Liver (tissue), 9 donors: ENCODE measurements around the gene PFKFB4. TPM values are rescaled to one million over a fixed set of nuclear protein-coding genes. Genes with fewer than 3 reads are reported as not detected.

ENCODE experiments used
- DNase-seq: peaks from one replicate; pipeline ENCODE4 v3.0.0-alpha.2; 2017; ENCODE audit warnings: low spot score
- H3K27ac ChIP-seq, 2 donors: one replicate each; pipeline ENCODE4 v1.7.0; 2013; ENCODE audit warnings: inconsistent platforms in 2 of 2, low read length in 2 of 2, control low read depth in 1 of 2, low read depth in 1 of 2, mild to moderate bottlenecking in 1 of 2
- H3K27me3 ChIP-seq, 4 donors: one replicate each; pipeline versions ENCODE4 v1.6.1 to v1.7.0; 2013; ENCODE audit warnings: low read length in 3 of 4, inconsistent platforms in 1 of 4, mild to moderate bottlenecking in 1 of 4, moderate library complexity in 1 of 4; ENCODE audit not compliant: control insufficient read depth in 4 of 4, insufficient read depth in 4 of 4
- H3K36me3 ChIP-seq, 4 donors: one replicate each; pipeline versions ENCODE4 v1.6.1 to v1.7.0; 2013; ENCODE audit warnings: low read length in 3 of 4, mild to moderate bottlenecking in 3 of 4, low read depth in 1 of 4, moderate library complexity in 1 of 4; ENCODE audit not compliant: control insufficient read depth in 4 of 4, insufficient read depth in 3 of 4
- H3K4me1 ChIP-seq, 4 donors: one replicate each; pipeline versions ENCODE4 v1.6.1 to v1.7.0; 2013; ENCODE audit warnings: low read length in 3 of 4, mild to moderate bottlenecking in 3 of 4, moderate library complexity in 1 of 4; ENCODE audit not compliant: control insufficient read depth in 4 of 4, insufficient read depth in 4 of 4
- H3K4me3 ChIP-seq, 3 donors: one replicate each; pipeline versions ENCODE4 v1.6.1 to v1.7.0; 2013; ENCODE audit warnings: low read length in 3 of 3, control low read depth in 1 of 3, low read depth in 1 of 3, mild to moderate bottlenecking in 1 of 3
- H3K9ac ChIP-seq, 2 donors: one replicate each; pipeline ENCODE4 v1.7.0; 2013; ENCODE audit warnings: low read length in 2 of 2, mild to moderate bottlenecking in 2 of 2, moderate library complexity in 2 of 2, control low read depth in 1 of 2, low read depth in 1 of 2
- H3K9me3 ChIP-seq, 4 donors: one replicate each; pipeline versions ENCODE4 v1.6.1 to v1.7.0; 2013; ENCODE audit warnings: low read length in 3 of 4; ENCODE audit not compliant: control insufficient read depth in 4 of 4
- ATF3 ChIP-seq: IDR thresholded peaks from 2 replicates; pipeline ENCODE4 v1.6.1; 2016; ENCODE audit warnings: antibody characterized with exemption
- CTCF ChIP-seq: fragments of 150-350 bp; IDR thresholded peaks from 2 replicates; pipeline ENCODE4 v1.5.1; 2017; ENCODE audit warnings: improper control_type of control experiment, low read depth, low read length; ENCODE audit not compliant: missing input control
- EGR1 ChIP-seq, 2 donors: IDR thresholded peaks; 2 replicates each; pipeline ENCODE4 v1.6.1; 2016 to 2018; ENCODE audit warnings: antibody characterized with exemption in 2 of 2, low read depth in 2 of 2
- FOXA1 ChIP-seq: IDR thresholded peaks from 2 replicates; pipeline ENCODE4 v1.6.1; 2016; ENCODE audit warnings: antibody characterized with exemption
- FOXA2 ChIP-seq: IDR thresholded peaks from 2 replicates; pipeline ENCODE4 v1.6.1; 2016; ENCODE audit warnings: antibody characterized with exemption
- GABPA ChIP-seq, 2 donors: IDR thresholded peaks in 1 of 2; conservative IDR thresholded peaks in 1 of 2; 2 replicates each; pipeline ENCODE4 v1.6.1; 2016; ENCODE audit warnings: antibody characterized with exemption in 2 of 2, mild to moderate bottlenecking in 1 of 2, moderate library complexity in 1 of 2
- HNF4A ChIP-seq, 2 donors: conservative IDR thresholded peaks; 2 replicates each; pipeline ENCODE4 v1.6.1; 2016; ENCODE audit warnings: antibody characterized with exemption in 2 of 2, mild to moderate bottlenecking in 2 of 2
- HNF4G ChIP-seq: IDR thresholded peaks from 2 replicates; pipeline ENCODE4 v1.6.1; 2016; ENCODE audit warnings: antibody characterized with exemption
- JUND ChIP-seq, 2 donors: IDR thresholded peaks; 2 replicates each; pipeline ENCODE4 v1.6.1; 2016; ENCODE audit warnings: antibody characterized with exemption in 2 of 2
- MAX ChIP-seq: IDR thresholded peaks from 2 replicates; pipeline ENCODE4 v1.6.1; 2016; ENCODE audit warnings: antibody characterized with exemption
- NR2F2 ChIP-seq: IDR thresholded peaks from 2 replicates; pipeline ENCODE4 v1.6.1; 2016; ENCODE audit warnings: antibody characterized with exemption
- RAD21 ChIP-seq, 2 donors: IDR thresholded peaks; 2 replicates each; pipeline ENCODE4 v1.6.1; 2016; ENCODE audit warnings: antibody characterized with exemption in 2 of 2, mild to moderate bottlenecking in 2 of 2
- REST ChIP-seq: IDR thresholded peaks from 2 replicates; pipeline ENCODE4 v1.6.1; 2016; ENCODE audit warnings: antibody characterized with exemption, mild to moderate bottlenecking
- RXRA ChIP-seq, 2 donors: IDR thresholded peaks; 2 replicates each; pipeline ENCODE4 v1.6.1; 2017 to 2018; ENCODE audit warnings: antibody characterized with exemption in 2 of 2, mild to moderate bottlenecking in 1 of 2
- SP1 ChIP-seq: IDR thresholded peaks from 2 replicates; pipeline ENCODE4 v1.6.1; 2018; ENCODE audit warnings: antibody characterized with exemption, mild to moderate bottlenecking
- TAF1 ChIP-seq: conservative IDR thresholded peaks from 2 replicates; pipeline ENCODE4 v1.6.1; 2016; ENCODE audit warnings: antibody characterized with exemption, mild to moderate bottlenecking
- YY1 ChIP-seq: IDR thresholded peaks from 2 replicates; pipeline ENCODE4 v1.6.1; 2016; ENCODE audit warnings: antibody characterized with exemption, mild to moderate bottlenecking
- ZBTB33 ChIP-seq: IDR thresholded peaks from 2 replicates; pipeline ENCODE4 v1.6.1; 2016; ENCODE audit warnings: antibody characterized with exemption
- WGBS: extraction: QIAGEN DNeasy Blood & Tissue Kit; methylation state at CpG from one replicate; pipeline ENCODE4 v1.1.7; 2013; 5-methylcytosine and 5-hydroxymethylcytosine counted together
- polyA plus RNA-seq, 2 donors: library from polyadenylated mRNA; stranded (reverse) in 1 of 2; unstranded in 1 of 2; fragments of 200-250 nt in 1 of 2; fragments of >200 nt in 1 of 2; fragmentation: Nextera tagmentation in 1 of 2; extraction: Ambion mirVana in 1 of 2; gene quantifications; one replicate each; pipeline versions ENCODE4 v1.2.1 to v1.2.3, GENCODE V29; 2013 to 2015
- total RNA-seq, 2 donors: library from RNA; depleted of rRNA; stranded (reverse); fragments of >200 nt; gene quantifications; one replicate each; pipeline ENCODE4 v1.2.3, GENCODE V29; 2014
- donor health status: healthy.
- donor health status: healthy.
- donor health status: healthy.
- donor health status: healthy.
- donor health status: healthy.

The PFKFB4 gene
- total and polyA plus RNA-seq, 4 donors = 0.46 to 5.3 (median 1.7) TPM

GRCh38 chr3:48593337-48593736 is 36.7 kb upstream of the PFKFB4 start:
- peaks cover 0 to 4% (median 0%) of the 10 kb centered on the region in 4 donors for H3K4me1 ChIP-seq
- H3K27ac ChIP-seq = no peak overlapping the region
- H3K9ac ChIP-seq = no peak overlapping the region
- no peaks in the 10 kb centered on the region for H3K9me3 ChIP-seq
- TF ChIP-seq REST (no peak), GABPA (IDR thresholded peaks at IDR 0.05 in 1 of 2, conservative IDR thresholded peaks at IDR 0.05 in 1 of 2) (no peak), EGR1 (IDR thresholded peaks at IDR 0.05; ENCODE audit: low read depth in 2 of 2) (no peak), YY1 (no peak), FOXA1 (no peak), ZBTB33 (no peak), NR2F2 (no peak), HNF4A (conservative IDR thresholded peaks at IDR 0.05) (no peak), FOXA2 (no peak), RXRA (IDR thresholded peaks at IDR 0.05) (no peak), MAX (no peak), RAD21 (IDR thresholded peaks at IDR 0.05) (no peak), TAF1 (no peak), CTCF (no peak), SP1 (no peak), JUND (IDR thresholded peaks at IDR 0.05) (no peak), ATF3 (no peak), HNF4G (no peak)
- H3K27me3 ChIP-seq = no peaks in the 10 kb centered on the region
- peaks cover 0 to 10% (median 5%) of the 10 kb centered on the region in 4 donors for H3K36me3 ChIP-seq
- DNase-seq = no peak
- WGBS = 95% methylated on average over 9 of the region's 9 CpGs
- H3K4me3 ChIP-seq = no peak overlapping the region
